ENCODE data around the gene HINT1.
"Not testable (repeated sequence)": the region's sequence is repeated elsewhere in the genome, so short reads cannot be mapped to it uniquely, and the experiment has no call there.

The HINT1 gene

DNA sequence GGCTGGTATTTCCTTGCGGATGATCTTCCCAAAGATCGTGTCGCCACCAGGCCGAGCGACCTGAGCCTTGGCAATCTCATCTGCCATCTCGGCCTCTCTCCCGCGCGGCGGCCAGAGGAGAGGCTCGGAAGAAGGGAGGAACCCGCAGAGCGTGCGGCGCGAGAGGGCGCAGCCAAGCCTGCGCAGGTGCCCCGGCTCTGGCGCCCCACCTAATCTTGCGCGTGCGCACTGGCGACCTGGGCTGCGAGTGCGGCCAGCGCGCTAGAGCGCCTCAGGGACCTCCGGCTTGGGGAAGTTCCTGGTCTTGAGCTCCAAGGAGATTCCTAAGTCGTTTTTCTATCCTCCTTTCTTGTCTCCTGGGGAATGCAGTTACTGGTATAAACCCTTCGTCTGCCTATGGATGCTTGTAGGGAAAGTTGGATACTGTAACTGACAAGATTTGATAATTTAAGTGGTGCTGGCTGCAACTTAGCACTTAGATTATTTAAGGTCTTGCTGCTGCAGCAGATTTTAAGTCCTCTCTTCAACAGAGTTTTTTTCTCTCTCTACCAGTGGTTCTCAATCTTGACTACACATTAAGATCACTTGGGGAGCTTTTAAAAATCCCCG is at the start of gene HINT1:
Gene HINT1, minus strand, starts transcription at position 138 of the 609 bp plus-strand sequence. Its CDS starts 51 bp downstream, at position 87.
- peak; percentile 90 for DNase-seq

DNA sequence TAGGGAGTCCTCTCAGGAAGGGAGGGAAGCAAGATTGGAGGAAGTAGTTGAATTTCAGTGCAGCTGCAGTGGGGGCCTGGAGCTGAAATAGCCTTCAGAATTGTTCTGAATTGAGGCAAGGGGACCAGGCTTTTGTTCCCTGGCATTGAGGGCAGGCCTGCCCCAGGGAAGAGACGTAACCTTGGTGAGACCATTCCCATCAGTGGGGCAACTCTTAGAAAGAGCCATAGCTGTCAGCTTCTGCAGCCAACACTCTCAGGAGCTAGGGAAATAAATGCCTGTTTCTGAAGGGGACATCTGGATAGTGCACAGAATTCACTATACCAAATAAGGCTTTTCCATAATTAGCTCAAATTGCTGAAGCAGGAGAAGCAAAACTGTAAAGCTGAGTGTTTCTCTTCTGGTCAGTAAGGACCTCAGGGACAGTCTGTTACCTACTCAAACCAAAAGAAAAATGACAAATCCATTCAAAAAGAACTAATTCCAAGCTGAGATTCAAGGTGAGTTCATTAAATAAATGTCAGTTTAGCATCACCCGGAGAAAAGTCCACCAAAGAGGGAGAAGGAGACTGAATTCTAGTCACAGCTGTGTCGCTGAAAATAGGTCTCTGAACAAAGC is 49.7 kb upstream of the HINT1 start:
- no peak for DNase-seq

DNA sequence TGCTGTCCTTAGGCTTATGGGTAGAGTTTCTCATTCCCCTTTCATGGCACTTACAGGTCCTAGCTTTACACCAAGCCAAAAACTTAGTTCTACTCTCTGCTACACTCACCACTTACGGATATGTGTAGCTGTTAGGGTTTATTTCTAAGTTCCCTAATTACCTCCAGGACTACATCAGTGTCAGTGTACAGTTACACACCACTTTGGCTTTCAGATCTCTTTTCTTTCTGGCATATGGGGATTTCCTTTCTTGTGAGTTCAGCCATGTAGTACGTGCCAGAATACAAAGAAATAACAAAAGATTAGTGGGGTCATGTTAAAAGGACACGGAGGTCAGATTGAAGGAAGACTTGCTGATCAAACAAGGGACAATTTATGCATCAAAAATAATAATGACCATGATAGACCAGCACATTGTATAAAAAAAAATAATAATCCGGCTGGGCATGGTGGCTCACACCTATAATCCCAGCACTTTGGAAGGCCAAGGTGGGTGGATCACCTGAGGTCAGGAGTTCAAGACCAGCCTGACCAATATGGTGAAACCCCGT is 47.5 kb upstream of the HINT1 start:
- DNase-seq: no peak

DNA sequence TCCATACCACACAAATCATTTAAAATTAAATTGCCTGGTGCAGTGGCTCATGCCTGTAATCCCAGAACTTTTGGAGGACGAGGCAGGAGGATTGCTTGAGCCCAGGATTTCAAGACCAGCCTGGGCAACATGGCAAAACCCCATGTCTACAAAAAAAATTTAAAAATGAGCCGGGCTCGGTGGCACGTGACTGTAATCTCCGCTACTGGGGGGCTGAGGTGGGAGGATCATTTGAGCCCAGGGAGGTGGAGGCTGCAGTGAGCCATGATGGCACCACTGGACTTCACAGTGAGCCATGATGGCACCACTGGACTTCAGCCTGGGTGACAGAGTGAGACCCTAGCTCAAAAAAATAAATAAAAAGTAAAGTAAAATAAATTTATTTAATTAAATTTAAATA is 46.6 kb upstream of the HINT1 start:
- DNase-seq: no peak

DNA sequence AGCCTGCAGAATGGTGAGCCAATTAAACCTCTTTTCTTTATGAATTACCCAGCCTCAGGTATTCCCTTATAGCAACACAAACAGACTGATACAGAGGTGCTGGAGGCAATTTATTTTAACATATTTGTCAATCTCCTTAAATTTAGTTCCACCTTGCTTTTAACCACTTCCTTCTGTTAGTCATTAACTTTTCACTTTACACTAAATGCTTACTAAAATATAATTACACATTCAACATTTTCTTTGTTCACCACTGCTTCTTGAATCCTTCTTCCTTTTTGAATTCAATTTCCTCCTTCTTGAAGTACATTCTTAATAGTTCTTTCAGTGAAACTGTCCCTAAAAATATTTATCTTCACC is 45.1 kb upstream of the HINT1 start:
- no peak for DNase-seq

DNA sequence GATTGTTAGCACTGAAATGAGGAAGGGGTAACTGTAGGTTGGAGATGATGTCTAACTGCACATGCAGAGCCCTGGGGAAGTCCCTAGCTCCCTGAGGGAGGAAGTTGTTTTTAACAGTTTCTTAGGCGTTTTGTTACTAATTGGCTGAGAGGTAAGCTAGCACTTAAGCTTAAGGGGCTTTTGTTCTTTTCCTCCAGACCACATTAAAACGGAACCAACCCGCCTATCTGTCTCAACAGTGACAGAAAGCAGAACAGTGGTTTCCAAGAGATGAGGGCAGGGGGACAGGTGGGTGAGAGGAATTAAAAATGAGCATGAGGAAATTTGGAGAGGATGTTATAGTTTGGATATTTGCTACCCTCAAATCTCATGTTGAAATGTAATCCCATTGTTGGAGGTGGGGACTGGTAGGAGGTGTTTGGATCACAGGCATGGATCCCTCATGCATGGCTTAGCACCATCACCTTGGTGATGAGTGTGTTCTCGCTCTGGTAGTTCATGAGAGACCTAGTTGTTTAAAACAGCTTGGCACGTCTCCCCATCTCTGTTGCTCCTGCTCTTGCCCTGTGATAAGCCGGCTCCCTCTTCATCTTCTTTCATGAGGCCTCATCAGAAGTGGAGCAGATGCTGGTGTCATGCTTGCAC is 44.6 kb upstream of the HINT1 start:
- DNase-seq: no peak

DNA sequence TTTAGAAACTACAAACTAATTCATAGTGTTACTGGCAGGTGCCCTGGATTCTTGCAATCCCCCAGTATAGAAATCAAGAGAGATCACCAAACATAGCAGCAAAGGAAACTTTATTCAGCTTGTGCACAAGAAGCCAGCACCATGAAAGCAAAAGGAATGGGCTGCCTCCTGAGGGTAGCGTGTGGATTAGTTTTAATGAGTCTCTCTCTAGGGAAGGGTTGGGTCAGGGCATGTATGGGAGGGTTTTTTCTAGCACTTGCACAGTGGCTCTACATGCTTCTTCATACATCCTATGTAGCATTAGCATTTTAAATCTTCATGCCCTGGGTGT is 44.1 kb upstream of the HINT1 start:
- DNase-seq: no peak

DNA sequence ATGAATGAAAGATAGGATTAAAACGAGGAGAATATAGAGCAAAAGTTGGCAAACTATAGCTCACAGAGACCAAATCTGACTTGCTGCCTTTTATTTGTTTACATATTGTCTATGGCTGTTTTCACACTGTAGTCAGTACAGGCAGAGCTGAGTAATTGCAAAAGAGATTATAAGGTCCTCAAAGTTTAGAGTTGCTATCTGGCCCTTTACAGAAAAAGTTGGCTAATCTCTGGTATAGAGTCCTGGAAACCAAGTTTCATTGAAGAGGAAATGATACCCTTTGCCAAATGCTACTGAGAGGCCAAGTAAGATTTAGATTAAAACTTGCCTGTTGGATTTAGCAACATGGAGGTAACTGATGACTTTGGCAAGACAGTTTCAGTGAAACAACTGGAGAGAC is 41.7 kb upstream of the HINT1 start:
- no peak for DNase-seq

DNA sequence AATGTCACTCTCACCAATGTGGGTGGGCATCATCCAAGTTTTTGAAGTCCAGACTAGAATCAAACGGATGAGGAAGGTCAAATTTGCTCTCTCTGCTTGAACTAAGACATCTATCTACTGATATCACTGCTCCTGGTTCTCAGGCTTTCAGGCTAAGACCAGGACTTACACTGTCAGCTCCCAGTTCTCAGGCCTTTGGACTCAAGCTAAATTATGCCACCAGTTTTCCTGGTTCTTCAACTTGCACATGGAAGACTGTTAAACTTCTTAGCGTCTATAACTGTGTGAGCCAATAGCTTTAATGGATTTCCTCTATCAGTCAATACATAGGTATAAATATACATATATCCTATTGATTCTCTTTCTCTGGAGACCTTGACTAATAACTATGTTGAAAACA is 41.0 kb upstream of the HINT1 start:
- DNase-seq: no peak

DNA sequence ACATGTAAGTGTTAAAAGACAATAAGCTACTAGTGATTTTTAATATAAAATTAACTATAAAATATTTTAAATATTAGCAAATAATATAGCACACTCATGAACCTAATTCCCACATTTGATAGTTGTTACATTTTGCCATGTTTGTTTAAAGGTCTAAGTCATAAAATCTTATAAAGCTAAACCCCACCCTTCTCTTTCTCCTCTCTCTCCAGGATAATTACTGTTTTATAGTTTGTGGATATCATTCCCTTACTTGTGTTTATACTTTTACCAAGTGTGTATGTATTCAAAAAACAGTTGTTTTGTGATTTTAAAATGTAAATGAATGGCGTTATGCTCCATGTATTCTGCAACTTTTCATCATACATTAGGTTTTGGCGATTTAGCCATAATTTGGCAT is 39.9 kb upstream of the HINT1 start:
- no peak for DNase-seq

DNA sequence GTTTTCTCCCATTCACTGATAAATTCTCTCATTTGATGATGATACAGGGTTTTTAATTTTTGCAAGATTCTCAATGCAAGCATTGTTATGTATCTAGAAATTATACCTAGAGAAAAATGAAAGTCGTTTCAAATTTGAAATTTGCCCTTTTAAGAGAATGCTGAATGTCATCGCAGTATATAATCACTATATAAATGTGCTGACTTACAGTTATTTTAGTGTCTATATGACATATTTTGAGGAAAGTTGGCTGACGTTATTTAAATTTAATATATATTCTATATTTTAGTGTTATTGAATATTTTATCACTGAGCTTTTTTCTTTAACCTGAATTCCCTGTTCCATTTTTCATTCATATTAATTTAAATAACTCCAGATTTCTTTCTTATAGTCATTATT is 35.5 kb upstream of the HINT1 start:
- DNase-seq: no peak

DNA sequence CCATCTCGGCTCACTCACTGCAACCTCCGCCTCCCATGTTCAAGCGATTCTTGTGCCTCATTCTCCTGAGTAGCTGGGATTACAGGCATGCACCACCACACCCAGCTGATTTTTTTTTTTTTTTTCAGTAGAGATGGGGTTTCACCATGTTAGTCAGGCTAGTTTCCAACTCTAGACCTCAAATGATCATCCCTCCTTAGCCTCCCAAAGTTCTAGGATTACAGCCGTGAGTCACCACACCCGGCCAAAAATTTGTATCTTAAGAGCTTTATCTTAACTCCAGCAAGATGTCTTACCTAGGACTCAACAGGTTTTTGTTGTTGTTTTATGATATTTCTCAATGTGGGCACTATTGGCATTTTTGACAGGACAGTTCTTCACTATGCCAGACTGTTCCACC is 33.6 kb upstream of the HINT1 start:
- DNase-seq: no peak

DNA sequence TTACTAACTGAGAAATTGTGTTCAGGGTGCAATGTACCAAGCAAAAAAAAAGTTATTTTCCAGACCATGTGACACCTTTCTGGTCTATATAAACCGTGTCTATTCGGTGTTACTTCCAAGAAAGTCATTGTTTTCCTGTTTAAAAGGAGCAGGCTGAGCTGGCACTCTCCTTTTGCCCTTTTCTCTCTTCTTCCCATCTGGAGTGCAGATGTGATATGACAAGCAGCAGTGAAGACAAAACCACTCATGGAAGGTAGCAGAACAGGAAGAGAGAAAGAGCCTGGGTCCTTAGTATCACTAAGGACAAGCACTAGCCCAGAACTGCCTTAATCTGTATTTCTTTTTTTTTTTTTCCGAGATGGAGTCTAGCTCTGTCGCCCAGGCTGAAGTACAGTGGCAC is 31.3 kb upstream of the HINT1 start:
- DNase-seq: no peak

DNA sequence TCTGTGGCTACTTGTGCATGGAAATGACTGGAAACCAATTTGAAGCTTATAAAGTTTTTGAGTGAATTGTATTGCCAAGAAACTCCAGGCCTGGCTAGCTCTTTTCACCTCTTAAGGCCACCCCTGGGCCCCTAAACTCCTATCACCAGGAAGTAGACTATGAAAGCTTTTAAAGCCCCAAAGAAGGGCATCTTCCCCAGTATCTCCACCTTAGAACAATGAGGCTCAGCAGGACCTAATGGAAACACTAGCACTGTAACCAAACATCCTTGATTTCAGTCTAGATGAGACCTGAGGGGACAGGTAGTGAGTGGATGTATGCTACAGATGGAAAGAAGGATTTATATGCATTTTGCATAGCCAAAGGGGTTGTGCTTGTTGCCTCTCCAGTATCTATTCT is 30.6 kb upstream of the HINT1 start:
- DNase-seq: no peak

DNA sequence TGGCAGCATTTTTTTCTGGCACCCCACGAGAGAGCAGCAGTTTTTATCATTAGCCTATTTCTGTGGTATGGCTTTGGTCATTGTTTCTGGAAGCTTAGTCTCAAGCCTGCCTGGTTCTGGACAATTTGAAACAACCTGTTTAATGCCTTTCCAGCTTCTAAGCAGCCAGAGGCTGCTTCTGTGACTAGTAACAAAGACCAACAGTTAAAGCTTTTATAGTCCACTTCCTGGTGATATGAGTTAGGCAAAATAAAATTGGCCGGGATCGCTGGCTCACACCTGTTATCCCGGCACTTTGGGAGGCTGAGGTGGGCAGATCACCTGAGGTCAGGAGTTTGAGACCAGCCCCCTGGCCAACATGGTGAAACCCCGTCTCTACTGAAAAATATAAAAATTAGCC is 29.7 kb upstream of the HINT1 start:
- DNase-seq: no peak

DNA sequence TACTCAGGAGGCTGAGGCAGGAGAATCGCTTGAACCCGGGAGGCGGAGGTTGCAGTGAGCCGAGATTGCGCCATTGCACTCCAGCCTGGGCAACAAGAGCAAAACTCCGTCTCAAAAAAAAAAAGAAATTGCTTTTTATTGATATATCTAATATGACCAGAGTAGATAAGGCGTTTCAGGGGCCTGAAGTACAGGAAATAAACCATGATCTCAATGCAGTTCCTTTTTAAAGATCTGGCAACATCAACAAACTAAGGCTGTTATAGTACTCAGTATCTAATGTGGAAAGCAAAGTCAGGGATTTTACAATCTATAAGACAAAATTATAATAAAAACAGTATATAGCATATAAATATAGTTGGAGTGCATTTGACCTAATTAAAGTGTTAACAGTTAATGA is 28.8 kb upstream of the HINT1 start:
- DNase-seq: not testable (repeated sequence)

DNA sequence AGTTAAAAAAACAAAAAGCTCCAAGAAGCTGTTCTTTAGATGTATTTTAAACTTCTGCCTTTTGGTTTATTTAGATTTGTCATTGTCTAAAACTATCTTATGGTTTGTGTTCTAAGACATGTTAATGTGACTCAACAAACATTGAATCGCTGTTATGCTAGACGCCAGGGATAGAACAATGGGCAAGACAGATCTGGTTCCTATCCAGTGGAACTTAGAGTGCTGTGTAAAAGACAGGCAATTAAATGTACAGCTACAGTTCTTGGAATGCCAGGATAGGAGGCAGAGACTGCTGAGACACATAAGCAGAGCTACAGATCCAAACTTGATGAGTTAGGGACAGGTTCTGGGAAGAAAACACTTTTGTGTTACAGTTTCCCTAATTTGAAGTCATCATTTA is 28.1 kb upstream of the HINT1 start:
- no peak for DNase-seq

DNA sequence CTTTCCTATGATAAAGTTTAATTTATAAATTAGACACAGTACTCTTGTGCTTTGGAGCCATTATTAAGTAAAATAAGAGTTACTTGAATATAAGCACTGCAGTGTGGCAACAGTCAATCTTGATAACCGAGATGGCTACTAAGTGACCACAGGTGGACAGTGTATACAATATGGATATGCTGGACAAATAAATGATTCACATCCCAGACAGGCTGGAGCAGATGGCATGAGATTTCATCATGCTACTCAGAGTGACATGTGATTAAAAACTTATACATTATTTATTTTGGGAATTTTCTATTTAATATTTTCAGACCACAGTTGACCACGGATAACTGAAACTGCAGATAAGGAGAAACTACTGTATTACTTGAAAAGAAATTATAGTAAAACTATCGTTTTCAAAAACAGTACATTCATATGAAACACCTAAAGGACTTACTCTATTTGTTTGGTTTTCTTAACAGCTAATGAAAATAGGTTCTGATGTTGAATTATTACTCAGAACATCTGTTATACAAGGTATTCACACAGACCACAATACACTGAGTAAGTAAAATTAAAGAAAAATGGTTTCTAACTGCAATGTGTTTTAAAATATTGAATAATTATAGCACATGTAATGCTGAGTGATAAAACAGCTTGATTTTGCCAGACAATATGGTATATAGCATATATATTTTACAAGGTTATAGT is 21.7 kb upstream of the HINT1 start:
- DNase-seq: no peak

DNA sequence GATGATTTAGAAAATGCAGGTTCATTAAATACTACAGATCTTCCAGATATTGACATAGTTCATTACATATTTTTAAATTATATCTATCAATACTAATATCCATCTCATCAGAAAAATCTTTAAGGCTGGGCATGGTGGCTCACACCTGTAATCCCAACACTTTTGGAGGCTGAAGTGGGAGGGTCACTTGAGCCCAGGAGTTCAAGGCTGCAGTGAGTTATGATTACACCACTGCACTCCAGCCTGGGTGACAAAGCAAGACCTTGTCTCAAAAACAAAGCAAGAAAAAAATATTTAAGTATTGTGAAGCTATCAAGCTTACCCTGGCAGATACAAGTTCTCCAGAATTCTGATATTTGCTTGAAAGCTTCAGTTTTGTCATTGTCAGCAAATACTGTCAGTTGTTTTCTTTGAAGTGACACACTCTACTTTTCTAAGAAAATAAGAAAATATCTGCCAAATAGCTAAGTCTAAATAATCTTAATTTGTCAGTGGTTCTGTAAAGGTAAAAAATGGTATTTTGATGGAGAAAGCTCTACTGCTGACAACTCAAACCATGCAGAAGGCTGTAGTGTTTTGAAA is 20.6 kb upstream of the HINT1 start:
- no peak for DNase-seq

DNA sequence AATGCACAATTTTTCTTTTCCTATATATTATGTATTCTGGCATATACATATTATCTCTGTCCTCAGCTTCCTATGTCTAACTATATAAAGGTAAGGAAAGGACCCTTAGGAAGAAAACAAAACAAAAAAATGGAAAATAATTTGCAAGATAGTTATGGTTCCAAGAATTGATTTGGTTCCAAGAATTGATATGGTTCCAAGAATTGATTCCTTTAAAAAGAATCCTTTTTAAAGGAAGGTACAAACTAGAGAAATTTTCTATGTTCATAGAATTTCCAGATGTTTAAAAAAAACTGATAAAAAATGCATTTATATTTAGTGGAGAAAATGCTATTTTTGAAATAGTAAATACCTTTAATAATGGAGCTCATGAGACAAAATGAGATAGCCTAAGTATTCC is 17.8 kb upstream of the HINT1 start:
- no peak for DNase-seq

DNA sequence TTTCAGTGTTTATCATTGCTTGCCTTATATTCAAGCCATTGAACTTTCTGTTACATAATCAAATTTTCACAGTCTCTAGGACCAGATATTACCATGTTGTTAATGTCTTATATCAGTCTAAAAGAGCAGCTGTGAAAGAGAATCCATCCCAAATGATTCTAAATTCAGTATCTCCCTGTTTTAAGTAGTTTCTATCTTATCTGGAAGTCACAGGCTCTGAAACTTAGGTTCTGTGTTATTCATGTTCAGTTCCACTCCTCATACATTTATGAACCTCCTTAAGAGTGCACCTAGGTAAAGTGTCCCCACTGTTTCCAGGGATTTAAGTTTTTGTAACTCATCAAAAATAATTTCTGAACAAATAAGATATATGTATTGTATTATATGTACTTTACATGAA is 15.4 kb upstream of the HINT1 start:
- no peak for DNase-seq

DNA sequence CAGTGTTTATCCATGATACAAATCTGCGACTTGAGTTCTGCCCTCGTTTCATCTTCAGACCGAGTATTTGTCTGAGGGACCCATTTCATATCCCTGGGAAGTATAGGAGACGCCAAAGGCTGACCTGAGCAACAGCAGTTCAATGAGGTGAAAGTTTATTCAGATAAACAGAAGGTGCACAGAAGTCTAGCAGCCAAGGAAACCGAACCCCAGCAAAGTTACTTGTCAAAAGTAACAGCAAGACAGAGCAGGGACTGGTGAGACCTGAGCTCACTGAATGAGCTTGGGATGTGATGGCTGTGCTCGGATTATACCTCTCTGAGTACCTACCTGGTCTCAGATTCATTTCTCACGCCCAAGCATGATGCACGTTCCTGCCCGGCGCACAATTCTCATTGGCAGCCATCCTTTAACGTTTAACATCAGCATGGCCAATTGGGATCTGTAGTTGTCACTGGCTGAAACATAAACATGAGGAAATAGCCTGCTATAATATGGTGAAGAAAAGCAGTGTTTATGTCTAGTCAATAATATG is 6.3 kb upstream of the HINT1 start:
- DNase-seq: peak; percentile 33

DNA sequence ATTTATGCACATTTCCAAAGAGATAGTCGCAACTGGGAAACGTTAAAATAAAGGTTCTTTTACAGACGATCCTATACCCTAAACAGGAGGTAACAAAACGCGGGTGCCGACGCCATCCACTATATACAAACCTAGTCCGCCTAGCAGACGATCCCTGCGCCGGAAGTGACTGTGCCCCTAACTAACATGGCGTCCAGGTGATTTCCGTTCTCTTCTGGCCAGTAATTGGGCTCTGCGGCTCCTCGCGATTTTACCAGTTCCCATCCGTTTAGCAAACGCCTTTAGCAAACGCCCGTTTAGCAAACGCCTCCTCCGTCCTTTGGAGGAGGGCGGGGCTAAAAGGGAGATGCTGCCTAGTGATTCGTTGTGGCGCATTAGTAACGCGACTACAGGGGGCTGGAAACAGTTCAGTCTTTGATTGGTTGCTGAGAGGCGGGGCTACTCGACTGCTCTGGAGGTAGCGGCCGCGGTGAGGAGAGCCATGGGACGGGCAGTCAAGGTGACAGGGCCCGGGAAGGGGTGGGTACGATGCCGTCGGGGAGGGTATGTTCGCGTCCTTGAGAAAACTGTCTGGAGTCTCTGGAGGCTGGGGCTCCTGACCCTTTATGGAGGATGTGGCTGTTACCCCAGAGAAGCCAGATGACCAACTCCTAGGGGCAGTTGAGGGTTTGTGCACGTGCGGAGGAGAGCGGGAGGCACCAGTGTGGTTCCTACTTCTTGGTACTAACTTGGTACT is 5.7 kb upstream of the HINT1 start, which contains the start of gene LYRM7:
Gene LYRM7, plus strand, starts transcription at position 405 of the 736 bp plus-strand sequence. Its CDS starts 77 bp downstream, at position 482.
- DNase-seq: peak; percentile 97

All from left hindlimb (tissue), 1 donor.